Kidney (tissue), 14 donors: ENCODE measurements around the gene ARID1B. TPM values are rescaled to one million over a fixed set of nuclear protein-coding genes. Genes with fewer than 3 reads are reported as not detected.

ENCODE experiments used
- DNase-seq, 5 donors: peaks; one replicate each; pipeline ENCODE4 v3.0.0-alpha.2; 2013 to 2020
- FAIRE-seq: peaks from 2 replicates; lab custom pipeline; 2012; peaks lifted over from hg19 to GRCh38; lab: Jason Lieb, UNC
- H3K27ac ChIP-seq, 2 donors: one replicate each; pipeline ENCODE4 v1.7.0; 2013; ENCODE audit warnings: low read depth in 2 of 2, low read length in 2 of 2, inconsistent platforms in 1 of 2
- H3K27me3 ChIP-seq: one replicate; pipeline ENCODE4 v1.7.1; 2013; ENCODE audit warnings: low read length, inconsistent platforms; ENCODE audit not compliant: control insufficient read depth, insufficient read depth
- H3K36me3 ChIP-seq, 3 donors: one replicate each; pipeline versions ENCODE4 v1.7.0 to v1.7.1; 2013; ENCODE audit warnings: low read length in 3 of 3, control low read depth in 1 of 3, inconsistent platforms in 1 of 3; ENCODE audit not compliant: insufficient read depth in 3 of 3, control insufficient read depth in 2 of 3
- H3K4me1 ChIP-seq, 3 donors: one replicate each; pipeline versions ENCODE4 v1.7.0 to v1.7.1; 2013; ENCODE audit warnings: low read length in 3 of 3, inconsistent platforms in 1 of 3, low read depth in 1 of 3; ENCODE audit not compliant: control insufficient read depth in 2 of 3, insufficient read depth in 2 of 3
- H3K4me3 ChIP-seq, 3 donors: one replicate each; pipeline versions ENCODE4 v1.7.0 to v1.8.1; 2013; ENCODE audit warnings: low read length in 3 of 3, control low read depth in 1 of 3, inconsistent platforms in 1 of 3
- H3K9ac ChIP-seq, 3 donors: one replicate each; pipeline versions ENCODE4 v1.7.0 to v1.7.1; 2013; ENCODE audit warnings: low read length in 3 of 3, control low read depth in 1 of 3, inconsistent platforms in 1 of 3
- H3K9me3 ChIP-seq, 3 donors: one replicate each; pipeline versions ENCODE4 v1.7.0 to v1.7.1; 2013; ENCODE audit warnings: low read length in 3 of 3, control low read depth in 1 of 3, inconsistent platforms in 1 of 3; ENCODE audit not compliant: control insufficient read depth in 2 of 3, insufficient read depth in 1 of 3
- intact Hi-C: fragments of 100-400 bp; cut with DNase I; formaldehyde crosslinking; loops from one replicate; pipeline ENCODE4 v1.11.1; 2022
- polyA plus RNA-seq: library from polyadenylated mRNA; stranded (reverse); fragments of 350-450 nt; fragmentation: Illumina TruSeq; extraction: RNeasy Lipid Tissue Mini Kit (QIAGEN cat#74804); gene quantifications from one replicate; pipeline ENCODE4 v1.2.3, GENCODE V29; 2014; ENCODE audit warnings: low read depth, low replicate concordance; ENCODE audit not compliant: insufficient read depth
- total RNA-seq: library from RNA; stranded (reverse); fragmentation: NEBNext Ultra II Directional; extraction: Animal tissue kit (Norgen Biotek cat#: 25700); gene quantifications from one replicate; pipeline ENCODE4 v1.2.1, GENCODE V29; 2021
- TF ChIP-seq, protein P1 (sequence below): IDR thresholded peaks from 3 replicates; pipeline ENCODE4 v1.5.1; 2012; ENCODE audit warnings: mild to moderate bottlenecking, moderate library complexity, borderline replicate concordance; ENCODE audit not compliant: insufficient read depth; ENCODE audit errors: extremely low read depth
- donor health status: control.
- donor health status: control.
- donor health status: control.
- donor health status: control.
- donor health status: control.
- donor health status: DM: yes; HTN: yes; CAD: no.
- donor health status: Normal renal cell carcinoma (clear cell type).

ARID1B gene
- total and polyA plus RNA-seq, 2 donors from 2014 or later: 16.4 to 110 TPM

DNA sequence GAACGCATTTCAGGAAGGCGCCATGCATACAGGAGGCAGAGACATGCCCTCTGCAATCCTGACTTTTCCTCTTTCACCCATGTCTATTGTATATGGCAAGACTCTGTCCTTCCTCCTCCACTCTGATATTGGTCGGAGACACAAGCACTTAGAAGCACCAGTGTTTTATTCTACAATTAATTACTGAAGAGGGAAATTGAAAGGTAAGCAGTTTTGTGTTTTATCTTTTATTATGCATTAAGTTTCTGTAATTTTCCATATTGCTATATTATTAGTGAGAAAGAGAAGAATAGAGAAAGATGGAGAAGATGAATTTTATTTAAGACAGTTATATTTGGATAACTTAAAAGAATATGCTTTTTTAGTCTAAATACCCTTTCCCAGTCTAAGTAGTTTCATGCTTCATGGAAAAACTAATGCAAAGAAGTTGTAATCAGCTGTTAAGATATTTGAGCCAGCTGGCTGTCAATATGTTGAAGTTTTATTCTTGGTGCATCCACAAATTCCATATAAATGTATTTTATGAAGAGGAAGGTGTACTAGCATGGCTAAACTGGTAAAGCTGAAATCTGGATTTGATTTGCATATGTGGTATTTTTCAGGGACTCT lies 13.6 kb downstream of the ARID1B start:
- DNase-seq: no peak
- Histone ChIP-seq H3K9ac (no peak overlapping the region), H3K27ac (no peak overlapping the region)

GRCh38 chr6:156791320-156791850 lies 14.2 kb downstream of the ARID1B start:
- TF ChIP-seq, protein P1, sequence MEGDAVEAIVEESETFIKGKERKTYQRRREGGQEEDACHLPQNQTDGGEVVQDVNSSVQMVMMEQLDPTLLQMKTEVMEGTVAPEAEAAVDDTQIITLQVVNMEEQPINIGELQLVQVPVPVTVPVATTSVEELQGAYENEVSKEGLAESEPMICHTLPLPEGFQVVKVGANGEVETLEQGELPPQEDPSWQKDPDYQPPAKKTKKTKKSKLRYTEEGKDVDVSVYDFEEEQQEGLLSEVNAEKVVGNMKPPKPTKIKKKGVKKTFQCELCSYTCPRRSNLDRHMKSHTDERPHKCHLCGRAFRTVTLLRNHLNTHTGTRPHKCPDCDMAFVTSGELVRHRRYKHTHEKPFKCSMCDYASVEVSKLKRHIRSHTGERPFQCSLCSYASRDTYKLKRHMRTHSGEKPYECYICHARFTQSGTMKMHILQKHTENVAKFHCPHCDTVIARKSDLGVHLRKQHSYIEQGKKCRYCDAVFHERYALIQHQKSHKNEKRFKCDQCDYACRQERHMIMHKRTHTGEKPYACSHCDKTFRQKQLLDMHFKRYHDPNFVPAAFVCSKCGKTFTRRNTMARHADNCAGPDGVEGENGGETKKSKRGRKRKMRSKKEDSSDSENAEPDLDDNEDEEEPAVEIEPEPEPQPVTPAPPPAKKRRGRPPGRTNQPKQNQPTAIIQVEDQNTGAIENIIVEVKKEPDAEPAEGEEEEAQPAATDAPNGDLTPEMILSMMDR: no peak
- Histone ChIP-seq H3K4me3 (peak overlapping the region in 1 of 3 donors; percentile 9), H3K4me1 (peaks cover 0 to 22% (median 10%) of the 10 kb centered on the region in 3 donors), H3K27me3 (no peaks in the 10 kb centered on the region), H3K9ac (no peak overlapping the region), H3K27ac (peak overlapping the region in 1 of 2 donors; percentile 2), H3K36me3 (no peaks in the 10 kb centered on the region), H3K9me3 (no peaks in the 10 kb centered on the region)
- FAIRE-seq (no peak), DNase-seq (peak in 3 of 5 donors; percentile 31 to 79 (median 75))
- intact Hi-C loops: no loop called here

More for the DNA sequence above, 13.6 kb downstream of the ARID1B start:
- intact Hi-C loops: no loop called here
- no peak for FAIRE-seq
- TF ChIP-seq, protein P1: no peak
- Histone ChIP-seq H3K36me3 (no peaks in the 10 kb centered on the region), H3K9me3 (no peaks in the 10 kb centered on the region), H3K4me3 (peak overlapping the region in 1 of 3 donors; percentile 9), H3K4me1 (peaks cover 0 to 22% (median 10%) of the 10 kb centered on the region in 3 donors), H3K27me3 (no peaks in the 10 kb centered on the region)

DNA sequence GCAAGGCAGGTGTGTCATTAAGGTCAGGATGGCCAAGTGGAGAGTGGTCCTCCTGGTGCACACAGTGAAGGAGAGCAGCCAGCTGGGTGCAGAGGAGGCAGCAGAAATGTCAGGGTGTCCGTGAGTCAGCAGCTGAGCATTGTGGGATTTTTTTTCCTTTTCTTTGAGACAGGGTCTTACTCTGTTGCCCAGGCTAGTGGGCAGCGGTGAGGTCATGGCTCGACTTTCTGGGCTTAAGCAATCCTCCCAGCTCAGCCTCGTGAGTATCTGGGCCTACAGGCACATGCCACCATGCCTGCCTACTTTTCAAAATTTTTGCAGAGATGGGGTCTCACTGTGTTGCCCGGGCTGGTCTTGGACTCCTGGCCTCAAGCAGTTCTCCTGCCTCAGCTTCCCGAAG lies 16.0 kb downstream of the ARID1B start:
- TF ChIP-seq, protein P1: no peak
- H3K27me3 ChIP-seq: no peaks in the 10 kb centered on the region
- H3K36me3 ChIP-seq: no peaks in the 10 kb centered on the region
- DNase-seq (no peak), FAIRE-seq (no peak)
- no peak overlapping the region for H3K9ac ChIP-seq
- H3K4me3 ChIP-seq: no peak overlapping the region
- intact Hi-C loops: no loop called here
- no peak overlapping the region for H3K27ac ChIP-seq
- H3K9me3 ChIP-seq: no peaks in the 10 kb centered on the region
- H3K4me1 ChIP-seq: peaks cover 0 to 24% (median 5%) of the 10 kb centered on the region in 3 donors
